Measurements from ENCODE around the gene SEMA3B.

SEMA3B gene

GRCh38 chr3:50286322-50287227, 17.6 kb downstream of the SEMA3B start:
- ATAC-seq: no peak
- TF ChIP-seq ZFP3 (CRISPR knock-in tag; IDR thresholded peaks at IDR 0.05) (no peak), GLIS3 (CRISPR knock-in tag; IDR thresholded peaks at IDR 0.05) (no peak), BACH2 (CRISPR knock-in tag; IDR thresholded peaks at IDR 0.05; ENCODE audit: borderline replicate concordance) (no peak), TOX (CRISPR knock-in tag; IDR thresholded peaks at IDR 0.05; ENCODE audit: borderline replicate concordance) (no peak), ZNF565 (CRISPR knock-in tag; conservative IDR thresholded peaks at IDR 0.05; ENCODE audit: low read depth) (no peak), ESRRG (CRISPR knock-in tag; IDR thresholded peaks at IDR 0.05) (no peak), PATZ1 (CRISPR knock-in tag; IDR thresholded peaks at IDR 0.05; ENCODE audit: borderline replicate concordance) (no peak), CSDC2 (CRISPR knock-in tag; IDR thresholded peaks at IDR 0.05) (no peak), SNAI2 (CRISPR knock-in tag; IDR thresholded peaks at IDR 0.05) (no peak), OSR1 (CRISPR knock-in tag; IDR thresholded peaks at IDR 0.05) (no peak), ISL1 (CRISPR knock-in tag; IDR thresholded peaks at IDR 0.05) (no peak), ARNTL (CRISPR knock-in tag; IDR thresholded peaks at IDR 0.05; ENCODE audit: borderline replicate concordance, low read depth) (no peak), ZC3H10 (CRISPR knock-in tag; IDR thresholded peaks at IDR 0.05) (no peak), TCF4 (CRISPR knock-in tag; IDR thresholded peaks at IDR 0.05; ENCODE audit: borderline replicate concordance) (no peak)

GRCh38 chr3:50287262-50287661, 18.3 kb downstream of the SEMA3B start:
- ATAC-seq: no peak
- no peak for TF ChIP-seq ZFP3 (CRISPR knock-in tag; IDR thresholded peaks at IDR 0.05)
- no peak for TF ChIP-seq CREB5 (CRISPR knock-in tag; IDR thresholded peaks at IDR 0.05; ENCODE audit: low read depth)
- no peak for TF ChIP-seq BACH2 (CRISPR knock-in tag; IDR thresholded peaks at IDR 0.05; ENCODE audit: borderline replicate concordance)
- TF ChIP-seq CSRNP3 (CRISPR knock-in tag; IDR thresholded peaks at IDR 0.05): no peak
- no peak for TF ChIP-seq ZNF70 (CRISPR knock-in tag; IDR thresholded peaks at IDR 0.05)
- no peak for TF ChIP-seq PATZ1 (CRISPR knock-in tag; IDR thresholded peaks at IDR 0.05; ENCODE audit: borderline replicate concordance)
- no peak for TF ChIP-seq ZFP30 (CRISPR knock-in tag; IDR thresholded peaks at IDR 0.05)
- no peak for TF ChIP-seq ARNTL (CRISPR knock-in tag; IDR thresholded peaks at IDR 0.05; ENCODE audit: borderline replicate concordance, low read depth)
- no peak for TF ChIP-seq CSDC2 (CRISPR knock-in tag; IDR thresholded peaks at IDR 0.05)

GRCh38 chr3:50288387-50289007, 19.6 kb downstream of the SEMA3B start:
- TF ChIP-seq ZNF565 (CRISPR knock-in tag; conservative IDR thresholded peaks at IDR 0.05; ENCODE audit: low read depth) (no peak), PATZ1 (CRISPR knock-in tag; IDR thresholded peaks at IDR 0.05; ENCODE audit: borderline replicate concordance) (no peak), SNAI2 (CRISPR knock-in tag; IDR thresholded peaks at IDR 0.05) (no peak), CSRNP3 (CRISPR knock-in tag; IDR thresholded peaks at IDR 0.05) (no peak), BACH2 (CRISPR knock-in tag; IDR thresholded peaks at IDR 0.05; ENCODE audit: borderline replicate concordance) (no peak)
- ATAC-seq: no peak
